CD4-positive, alpha-beta T cell treated with Interleukin-6 for 4 hours (primary cell): Measurements from ENCODE around the gene CCL17.
A peak's percentile ranks its signal among the peaks of the same experiment; 100 is the strongest.

Experiments used
- DNase-seq: peaks from one replicate; pipeline ENCODE4 v3.0.0-alpha.2; 2020; ENCODE audit warnings: mixed read lengths

The CCL17 gene

DNA sequence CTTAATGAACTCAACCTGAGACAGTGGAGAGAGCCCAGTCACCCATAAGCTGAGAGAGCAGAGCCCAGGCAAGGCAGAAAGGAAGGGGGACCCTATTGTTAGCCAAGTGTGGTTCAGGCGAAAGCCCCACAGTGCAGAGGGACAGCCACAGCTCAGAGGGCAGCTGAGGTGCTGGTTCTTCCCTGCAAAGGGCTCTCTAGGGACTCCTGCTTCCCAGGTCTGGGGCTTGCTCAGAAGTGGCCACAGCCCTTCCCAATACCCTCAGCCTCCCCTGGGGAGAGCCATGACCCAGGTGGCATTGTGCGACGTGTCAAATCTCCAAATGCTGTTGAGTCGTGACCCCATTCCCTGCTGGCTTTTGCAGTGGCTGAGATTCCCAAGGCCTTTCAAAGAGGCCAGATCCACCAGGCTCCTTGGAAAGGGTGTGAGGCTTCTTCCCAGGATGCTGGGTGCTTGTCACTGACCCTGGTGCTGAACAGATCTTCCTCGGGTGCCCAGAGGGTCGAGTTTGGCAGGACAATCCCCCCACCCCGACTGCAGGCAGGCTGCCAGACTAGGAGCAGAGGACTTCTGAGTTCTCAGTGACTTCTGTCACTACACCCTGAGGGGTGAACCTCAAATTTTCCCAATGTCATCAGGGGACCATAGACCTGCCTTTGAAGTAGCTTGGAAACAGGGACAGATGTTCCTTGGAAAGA is 2.5 kb upstream of the CCL17 start:
- DNase-seq, result no peak

- DNase-seq, result no peak
These were observed 530 bp downstream of the CCL17 start for GRCh38 chr16:57405097-57405496.

DNA sequence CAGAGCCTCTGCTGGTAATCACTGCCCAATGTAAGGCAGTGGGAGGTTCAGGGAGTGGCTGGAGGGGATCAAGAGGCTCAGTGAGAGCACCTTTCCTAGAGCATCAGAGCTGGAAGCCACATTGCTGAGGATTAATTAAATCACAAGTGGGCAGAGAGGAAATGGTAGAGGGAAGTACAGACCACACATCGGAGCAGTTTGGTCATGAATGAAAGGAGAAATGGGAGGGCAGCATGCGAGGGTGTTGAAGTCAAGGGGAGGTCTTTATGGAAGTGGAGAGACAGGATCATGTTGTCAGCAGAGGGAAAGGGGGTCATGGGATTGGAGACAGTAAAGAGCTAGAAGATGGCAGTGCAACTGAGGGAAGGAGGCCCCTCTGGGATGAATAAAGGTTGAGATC is 2.3 kb downstream of the CCL17 start:
- DNase-seq, result no peak

DNA sequence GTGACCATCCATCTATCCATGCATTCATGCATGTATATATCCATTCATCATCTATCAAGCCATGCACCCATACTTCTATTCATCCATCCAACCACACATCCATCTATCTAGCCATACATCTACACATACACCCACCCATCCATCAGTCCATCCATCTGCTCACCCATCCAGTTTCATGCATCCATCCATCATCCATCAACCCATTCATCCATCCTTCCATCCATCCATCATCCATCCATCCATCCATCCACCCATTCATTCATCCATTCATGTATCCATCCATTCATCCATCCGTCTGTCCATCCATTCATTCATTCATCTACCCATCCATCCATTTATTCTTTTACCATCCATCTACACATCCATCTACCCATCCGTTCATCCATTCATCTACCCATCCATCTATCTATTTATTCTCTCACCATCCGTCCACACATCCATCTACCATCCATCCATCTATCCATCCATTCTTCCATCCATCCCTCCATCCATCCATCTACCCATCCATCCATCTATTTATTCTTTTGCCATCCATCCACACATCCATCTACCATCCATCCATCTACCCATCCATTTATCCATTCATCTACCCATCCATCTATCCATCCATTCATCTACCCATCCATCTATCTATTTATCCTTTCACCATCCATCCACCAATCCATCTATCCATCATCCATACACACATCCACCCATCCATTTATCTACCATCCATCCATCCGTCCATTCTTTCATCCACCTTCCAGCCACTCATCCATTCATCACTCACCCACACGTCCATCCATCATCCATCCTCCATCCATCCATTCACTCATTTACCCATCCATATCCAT is 3.2 kb downstream of the CCL17 start:
- DNase-seq, result no peak

DNA sequence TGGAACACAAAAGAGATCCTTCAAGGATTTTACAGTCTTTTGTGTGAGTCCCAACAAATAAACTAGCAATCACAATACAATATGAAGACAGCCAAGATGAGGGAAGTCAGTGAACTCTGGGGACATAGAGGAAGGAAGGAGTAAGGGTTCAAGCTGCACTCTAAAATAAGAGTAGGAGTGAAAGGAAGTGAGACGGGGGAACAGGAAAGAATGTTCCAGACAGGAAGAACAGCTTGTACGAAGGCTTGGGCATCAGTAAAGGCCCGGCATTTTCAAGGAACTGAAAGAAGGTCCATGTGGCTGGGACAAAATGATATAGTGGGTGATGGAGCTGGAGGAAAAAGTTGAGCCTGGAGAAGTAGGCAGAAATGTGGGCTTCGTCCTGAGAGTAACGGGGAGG is 4.5 kb downstream of the CCL17 start:
- DNase-seq, result no peak

DNA sequence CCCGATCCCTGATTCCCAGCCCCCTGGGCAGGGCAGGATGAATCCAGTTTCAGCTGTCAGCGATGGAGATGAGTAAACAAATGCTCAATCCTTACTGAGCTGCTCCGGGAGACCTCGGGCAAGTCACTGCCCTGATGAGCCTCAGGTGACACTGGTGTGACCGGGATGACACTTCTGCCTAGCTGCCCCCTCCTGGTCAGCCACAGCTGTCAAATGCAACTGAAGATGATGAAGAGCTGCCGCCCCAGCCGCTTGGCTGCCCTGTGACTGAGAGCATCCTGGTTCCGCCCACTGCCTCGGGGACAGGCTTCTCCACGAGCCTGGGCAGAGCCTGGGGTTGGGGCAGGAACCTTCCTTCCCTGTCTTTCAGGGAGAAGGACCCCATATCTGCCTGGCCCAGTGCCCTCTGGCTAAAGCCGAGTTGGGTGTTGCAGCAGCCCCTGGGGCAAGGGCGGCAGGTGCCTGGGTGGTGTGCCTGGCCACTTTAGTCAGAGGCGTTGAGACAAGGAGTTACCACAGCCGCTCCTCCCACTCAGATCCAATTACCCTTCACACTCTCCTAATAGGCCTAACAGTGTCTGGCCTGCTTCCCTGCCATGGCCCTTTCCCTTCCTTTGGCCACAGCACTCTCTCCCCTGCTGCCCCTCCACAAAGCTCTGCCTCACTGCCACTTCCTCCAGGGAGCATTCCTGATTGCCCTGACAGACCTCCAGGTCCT is 5.5 kb downstream of the CCL17 start:
- no peak for DNase-seq

DNA sequence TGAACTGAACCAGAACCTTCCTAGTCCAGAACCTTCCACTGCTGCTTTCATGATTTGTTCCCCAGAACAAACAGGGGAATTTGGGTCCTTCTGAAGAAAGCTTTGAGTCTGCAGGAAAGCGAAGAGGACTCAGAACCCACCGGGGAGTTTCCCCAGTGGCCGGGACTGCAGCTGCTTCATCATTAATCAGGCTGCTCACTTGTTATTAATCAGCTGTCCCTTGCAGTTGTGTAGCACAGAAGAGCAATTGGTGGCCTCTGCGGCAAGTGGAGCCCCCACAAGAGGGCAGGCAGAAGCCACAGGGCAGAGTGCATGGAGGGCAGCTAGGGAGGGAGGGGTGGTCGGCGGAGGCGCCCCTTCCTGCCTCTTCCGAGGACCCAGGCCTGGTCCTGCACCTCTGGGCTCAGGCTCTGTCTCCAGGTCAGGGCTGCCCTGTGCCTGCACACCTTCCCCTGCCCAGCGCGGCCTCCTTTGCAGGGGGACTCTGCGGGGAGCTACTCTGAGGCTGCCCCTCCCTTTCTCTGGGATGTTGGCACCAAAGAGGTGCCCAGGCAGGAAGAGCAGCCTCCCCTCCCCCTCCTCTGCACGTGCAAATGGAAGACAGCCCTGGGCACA is 6.9 kb downstream of the CCL17 start:
- no peak for DNase-seq

- no peak for DNase-seq
These were observed 8.0 kb downstream of the CCL17 start for GRCh38 chr16:57412584-57412983.

DNA sequence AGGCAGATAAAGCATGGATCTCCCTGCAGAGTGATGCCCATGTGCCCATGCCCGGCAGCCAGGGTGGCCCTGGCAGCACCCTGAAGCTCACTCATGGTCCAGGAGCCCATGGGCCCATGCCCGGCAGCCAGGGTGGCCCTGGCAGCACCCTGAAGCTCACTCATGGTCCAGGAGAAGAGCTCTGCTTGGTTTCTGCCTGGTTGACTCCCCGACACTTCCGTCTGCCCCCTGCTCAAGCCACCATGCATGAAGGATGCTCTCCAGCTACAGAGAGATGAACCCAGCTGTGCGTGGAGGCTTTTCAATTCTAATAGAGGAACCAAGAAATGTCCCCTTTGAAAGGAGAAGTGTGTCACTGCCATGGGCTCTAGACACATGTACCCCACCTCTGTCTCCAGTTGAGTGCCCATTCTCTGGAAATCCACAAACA is 8.7 kb downstream of the CCL17 start:
- DNase-seq, result no peak

DNA sequence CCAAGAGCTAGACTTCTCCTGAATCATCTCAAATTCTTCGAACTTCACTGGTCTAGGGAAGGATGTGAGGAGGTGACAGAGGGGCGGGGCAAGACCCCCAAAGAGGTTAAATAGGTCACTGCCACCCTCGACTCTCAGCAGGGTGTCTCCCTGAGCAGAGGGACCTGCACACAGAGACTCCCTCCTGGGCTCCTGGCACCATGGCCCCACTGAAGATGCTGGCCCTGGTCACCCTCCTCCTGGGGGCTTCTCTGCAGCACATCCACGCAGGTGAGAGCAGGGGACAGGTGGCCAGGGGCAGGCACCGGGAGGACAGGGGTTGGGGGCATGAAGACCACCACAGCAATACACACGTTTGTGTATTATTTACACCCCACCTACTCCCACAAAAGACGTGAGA is 9.2 kb downstream of the CCL17 start:
- no peak for DNase-seq

DNA sequence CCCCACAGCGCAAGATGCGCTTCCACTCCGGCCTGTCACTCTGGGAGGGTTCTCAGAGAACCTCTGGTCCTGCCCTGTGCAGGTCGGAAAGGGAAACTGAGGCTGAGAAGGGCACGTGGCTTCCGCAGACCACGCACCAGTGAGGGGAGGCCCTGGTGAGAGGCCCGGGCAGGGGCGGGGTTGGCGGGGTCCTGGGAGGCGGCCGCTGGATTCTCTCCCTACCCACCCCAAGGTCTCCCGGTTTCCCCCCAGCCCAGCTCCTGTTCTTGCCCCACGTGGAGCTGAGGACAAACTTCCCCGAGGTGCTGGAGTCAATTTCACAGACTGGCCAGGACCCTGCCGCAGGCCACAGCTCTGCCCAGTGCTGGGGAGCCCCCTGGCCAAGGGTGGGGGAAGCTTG is 11.5 kb downstream of the CCL17 start:
- no peak for DNase-seq

- no peak for DNase-seq
These were observed 14.9 kb downstream of the CCL17 start for GRCh38 chr16:57419506-57419905.

DNA sequence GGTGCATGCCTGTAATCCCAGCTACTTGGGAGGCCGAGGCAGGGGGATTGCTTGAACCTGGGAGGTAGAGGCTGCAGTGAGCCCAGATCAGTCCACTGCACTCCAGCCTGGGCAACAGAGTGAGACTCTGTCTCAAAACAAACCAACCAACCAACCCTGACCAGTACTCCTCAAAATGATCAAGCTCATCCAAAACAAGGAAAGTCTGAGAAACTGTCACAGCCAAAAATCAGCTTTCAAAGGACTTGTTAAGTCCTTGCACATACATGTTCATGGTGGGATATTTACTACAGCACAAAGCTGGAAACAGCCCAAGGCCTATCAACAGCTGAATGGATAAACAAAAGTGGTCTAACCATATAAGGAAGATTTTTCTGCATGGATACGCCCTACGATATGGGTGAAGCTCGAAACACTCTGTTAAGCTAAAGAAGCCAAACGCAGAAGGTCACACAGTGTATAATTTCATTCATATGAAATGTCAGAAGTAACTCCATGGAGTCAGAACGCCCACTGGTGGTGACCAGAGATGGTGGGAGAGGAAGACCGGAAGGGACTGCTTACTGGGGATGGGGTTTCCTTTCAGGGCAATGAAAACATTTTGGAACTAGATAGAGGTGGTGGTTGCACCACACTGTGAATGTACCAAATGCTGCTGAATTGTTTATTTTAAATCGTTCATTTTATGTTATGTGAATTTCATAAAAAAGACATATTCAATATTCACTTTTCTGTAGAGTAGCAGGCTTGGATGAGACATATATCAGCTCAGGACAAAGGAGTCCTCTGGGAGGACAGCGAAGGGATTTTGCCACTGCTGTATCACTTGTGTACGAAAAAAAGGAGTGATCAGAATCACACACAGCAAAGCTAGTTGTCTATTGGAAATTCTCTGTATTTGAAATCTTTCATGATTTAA is 17.7 kb downstream of the CCL17 start:
- no peak for DNase-seq

DNA sequence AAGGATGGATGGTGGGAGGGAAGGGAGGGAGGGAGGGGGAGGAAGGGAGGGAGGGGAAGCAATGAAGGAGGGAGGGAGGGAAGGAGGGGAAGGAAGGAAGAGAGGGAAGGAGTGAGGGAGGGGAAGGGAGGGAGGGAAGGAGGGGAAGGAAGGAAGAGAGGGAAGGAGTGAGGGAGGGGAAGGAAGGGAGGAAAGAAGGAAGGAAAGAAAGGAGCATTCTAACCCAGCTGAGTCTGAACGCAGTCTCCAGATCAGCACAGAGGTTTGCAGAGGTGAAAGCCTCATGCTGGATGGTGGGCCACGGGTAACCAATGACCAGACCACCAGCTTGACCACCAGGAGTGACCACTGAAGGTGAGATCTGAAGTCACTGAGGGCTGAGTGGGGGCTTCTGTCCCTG is 18.6 kb downstream of the CCL17 start:
- no peak for DNase-seq

GRCh38 chr16:57424583-57424982 is 20.0 kb downstream of the CCL17 start:
- DNase-seq, result no peak

DNA sequence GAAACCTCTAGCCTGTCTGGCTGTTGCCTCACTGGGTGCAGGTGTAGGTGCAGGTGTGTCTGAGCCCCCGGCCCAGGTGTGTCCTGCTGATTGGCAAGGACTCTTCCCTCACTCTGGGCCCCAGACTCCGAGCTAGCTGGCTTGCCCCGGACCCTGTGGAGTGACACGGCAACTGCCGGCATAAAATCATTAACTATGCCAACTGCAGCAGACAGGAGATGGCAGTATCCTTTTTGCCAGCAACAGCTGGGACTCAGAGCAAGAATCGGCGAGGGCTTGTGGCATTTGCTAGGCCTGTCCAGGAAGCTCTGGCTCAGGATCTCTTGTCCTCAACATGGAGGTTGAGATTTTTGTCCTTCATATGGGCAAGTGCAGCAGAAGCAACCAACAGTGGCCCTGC is 21.8 kb downstream of the CCL17 start:
- DNase-seq, result no peak

DNA sequence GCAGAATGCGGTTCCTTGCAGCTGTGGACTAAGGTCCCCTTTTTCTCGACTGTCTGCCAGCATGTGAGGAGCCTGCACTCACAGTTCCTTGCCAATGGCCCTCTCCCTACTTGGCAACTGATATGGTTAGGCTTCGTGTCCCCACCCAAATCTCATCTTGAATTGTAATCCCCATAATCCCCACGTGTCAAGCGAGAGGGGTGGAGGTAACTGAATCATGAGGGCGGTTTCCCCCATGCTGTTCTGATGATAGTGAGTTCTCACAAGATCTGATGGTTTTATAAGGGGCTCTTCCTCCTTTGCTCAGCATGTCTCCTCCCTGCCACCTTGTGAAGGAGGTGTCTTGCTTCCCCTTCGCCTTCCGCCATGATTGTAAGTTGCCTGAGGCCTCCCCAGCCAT is 22.7 kb downstream of the CCL17 start:
- no peak for DNase-seq

DNA sequence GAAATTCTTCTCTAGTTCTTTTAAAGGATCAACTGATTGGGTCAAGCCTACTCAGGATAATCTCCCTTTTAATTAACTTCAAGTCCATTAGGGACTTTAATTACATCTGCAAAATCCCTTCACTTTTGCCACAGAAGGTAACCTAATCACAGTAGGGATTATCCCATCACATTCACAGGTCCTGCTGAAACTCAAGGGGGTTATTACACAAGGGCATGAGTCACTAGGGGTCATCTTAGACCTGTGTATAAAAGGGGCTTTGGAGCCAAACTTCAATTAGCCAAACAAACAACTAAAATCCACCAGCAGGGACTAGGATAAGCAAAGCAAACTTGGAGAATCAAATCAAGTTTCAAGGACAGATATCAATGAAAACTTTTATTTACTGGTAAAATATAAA is 23.3 kb downstream of the CCL17 start:
- DNase-seq, result no peak

DNA sequence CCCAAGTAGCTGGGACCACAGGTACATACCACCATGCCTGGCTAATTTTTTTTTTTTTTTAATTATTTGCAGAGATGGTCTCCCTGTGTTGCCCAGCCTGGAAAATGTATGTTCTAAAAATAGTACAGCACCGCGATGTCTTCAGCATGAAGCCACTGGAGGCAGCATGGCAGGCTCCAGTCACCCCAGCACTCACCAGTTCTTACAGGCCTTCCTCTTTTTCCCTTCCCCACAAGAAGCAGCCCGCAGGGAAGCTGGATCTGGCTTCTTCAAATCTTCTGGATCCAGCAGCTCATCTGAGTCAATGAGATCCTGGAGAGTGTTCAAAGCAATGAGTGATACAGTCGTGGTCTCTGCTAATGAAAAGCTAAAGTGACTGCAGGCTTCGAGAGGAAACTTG is 26.4 kb downstream of the CCL17 start:
- DNase-seq, result no peak

- no peak for DNase-seq
These were observed 27.9 kb downstream of the CCL17 start for GRCh38 chr16:57432505-57432904.

- peak; percentile 33 for DNase-seq
These were observed 28.4 kb downstream of the CCL17 start for GRCh38 chr16:57432989-57433388.

DNA sequence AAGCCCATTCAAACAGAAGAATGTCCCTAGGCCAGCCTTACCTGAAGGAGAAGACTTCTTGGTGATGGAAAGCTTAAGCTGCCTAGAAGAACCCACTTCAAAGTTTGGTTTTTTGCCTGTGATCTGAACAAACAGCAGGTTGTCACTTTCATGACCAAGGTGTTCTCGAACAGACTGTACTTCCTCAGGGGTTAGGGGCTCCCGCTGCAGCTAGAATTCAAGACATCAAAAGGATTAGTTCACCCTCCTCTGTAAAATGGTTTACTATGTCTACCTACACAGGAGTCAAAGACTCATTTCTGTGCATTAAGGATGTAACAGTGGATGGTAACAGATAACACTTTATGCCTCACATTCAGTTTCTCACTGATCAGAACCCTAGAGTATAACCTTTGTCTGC is 29.4 kb downstream of the CCL17 start:
- DNase-seq, result peak; percentile 50
